ENCODE measurements around the gene UBN2.

Gene UBN2

DNA sequence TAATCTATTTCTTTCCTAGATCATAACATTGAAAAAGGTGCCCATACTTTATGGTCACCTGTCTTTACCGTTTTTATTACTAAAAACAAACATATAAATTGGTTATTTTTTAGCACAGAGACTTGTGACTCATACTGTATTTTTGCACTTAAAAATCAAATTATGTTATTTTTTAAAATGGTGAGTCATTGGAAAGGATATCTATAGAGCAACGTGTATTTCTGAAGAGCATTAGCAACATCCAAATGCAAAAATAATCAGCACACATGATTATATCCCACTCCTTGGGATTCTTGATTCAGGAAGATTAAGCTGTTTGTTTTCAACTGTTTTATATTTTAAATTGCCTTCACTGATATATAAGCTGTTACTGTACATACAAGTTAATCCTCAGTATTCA lies 69.4 kb downstream of the UBN2 start:
- H4K20me1 ChIP-seq (ENCODE audit: low read depth, low read length) = no peaks in the 10 kb centered on the region
- H3K27ac ChIP-seq (ENCODE audit: low read depth, low read length) = no peak overlapping the region
- no peak overlapping the region for H3K4me2 ChIP-seq (ENCODE audit: low read depth, low read length, poor library complexity, severe bottlenecking)
- H3K79me2 ChIP-seq (ENCODE audit: insufficient read depth, low read length) = no peaks in the 10 kb centered on the region
- H3K36me3 ChIP-seq (ENCODE audit: low read length) = no peaks in the 10 kb centered on the region
- H3F3A ChIP-seq (ENCODE audit: insufficient read depth) = no peaks in the 10 kb centered on the region
- no peaks in the 10 kb centered on the region for H3K9me3 ChIP-seq (ENCODE audit: insufficient read depth, low read length)
- TF ChIP-seq, protein P1, sequence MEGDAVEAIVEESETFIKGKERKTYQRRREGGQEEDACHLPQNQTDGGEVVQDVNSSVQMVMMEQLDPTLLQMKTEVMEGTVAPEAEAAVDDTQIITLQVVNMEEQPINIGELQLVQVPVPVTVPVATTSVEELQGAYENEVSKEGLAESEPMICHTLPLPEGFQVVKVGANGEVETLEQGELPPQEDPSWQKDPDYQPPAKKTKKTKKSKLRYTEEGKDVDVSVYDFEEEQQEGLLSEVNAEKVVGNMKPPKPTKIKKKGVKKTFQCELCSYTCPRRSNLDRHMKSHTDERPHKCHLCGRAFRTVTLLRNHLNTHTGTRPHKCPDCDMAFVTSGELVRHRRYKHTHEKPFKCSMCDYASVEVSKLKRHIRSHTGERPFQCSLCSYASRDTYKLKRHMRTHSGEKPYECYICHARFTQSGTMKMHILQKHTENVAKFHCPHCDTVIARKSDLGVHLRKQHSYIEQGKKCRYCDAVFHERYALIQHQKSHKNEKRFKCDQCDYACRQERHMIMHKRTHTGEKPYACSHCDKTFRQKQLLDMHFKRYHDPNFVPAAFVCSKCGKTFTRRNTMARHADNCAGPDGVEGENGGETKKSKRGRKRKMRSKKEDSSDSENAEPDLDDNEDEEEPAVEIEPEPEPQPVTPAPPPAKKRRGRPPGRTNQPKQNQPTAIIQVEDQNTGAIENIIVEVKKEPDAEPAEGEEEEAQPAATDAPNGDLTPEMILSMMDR (IDR thresholded peaks at IDR 0.05; ENCODE audit: insufficient read depth, low read length, poor library complexity, severe bottlenecking) = no peak
- TF ChIP-seq EZH2phosphoT487 (conservative IDR thresholded peaks at IDR 0.05; ENCODE audit: low read length) = no peak
- H3K4me3 ChIP-seq (ENCODE audit: insufficient read depth, low read length, poor library complexity, severe bottlenecking) = no peak overlapping the region
- H2AFZ ChIP-seq (ENCODE audit: low read depth, low read length, severe bottlenecking) = no peak overlapping the region
- H3K9me2 ChIP-seq (replicated peaks; ENCODE audit: insufficient read depth, low read length) = no peaks in the 10 kb centered on the region
- no peaks in the 10 kb centered on the region for H3K27me3 ChIP-seq (ENCODE audit: low read length)
- no peak overlapping the region for H3K9ac ChIP-seq (ENCODE audit: low read length)

DNA sequence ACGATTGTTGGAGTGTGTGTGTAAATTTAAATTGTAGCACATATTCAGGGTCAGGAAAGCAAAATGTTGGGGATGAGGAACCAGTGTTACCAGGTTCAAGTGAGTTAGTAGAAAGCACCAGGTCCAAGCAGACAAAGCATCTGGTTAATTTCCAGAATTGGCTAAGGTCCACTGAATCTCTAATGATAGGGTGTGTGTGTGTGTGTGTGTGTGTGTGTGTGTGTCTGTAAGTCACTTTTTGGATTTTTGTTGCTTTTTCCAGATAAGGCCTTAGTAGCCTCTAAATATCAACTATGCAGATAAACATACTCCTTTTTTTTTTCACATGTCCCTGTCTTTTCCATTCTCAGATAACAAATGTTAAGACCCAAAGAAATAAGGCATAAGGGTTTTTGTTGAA lies 73.5 kb downstream of the UBN2 start:
- no peaks in the 10 kb centered on the region for H4K20me1 ChIP-seq (ENCODE audit: low read depth, low read length)
- H3K9ac ChIP-seq (ENCODE audit: low read length) = no peak overlapping the region
- H3K79me2 ChIP-seq (ENCODE audit: insufficient read depth, low read length) = no peaks in the 10 kb centered on the region
- H3K9me2 ChIP-seq (replicated peaks; ENCODE audit: insufficient read depth, low read length) = no peaks in the 10 kb centered on the region
- TF ChIP-seq, protein P1 (IDR thresholded peaks at IDR 0.05; ENCODE audit: insufficient read depth, low read length, poor library complexity, severe bottlenecking) = no peak
- TF ChIP-seq EZH2phosphoT487 (conservative IDR thresholded peaks at IDR 0.05; ENCODE audit: low read length) = no peak
- H3K9me3 ChIP-seq (ENCODE audit: insufficient read depth, low read length) = no peaks in the 10 kb centered on the region
- no peak overlapping the region for H3K27ac ChIP-seq (ENCODE audit: low read depth, low read length)
- no peak overlapping the region for H3K4me3 ChIP-seq (ENCODE audit: insufficient read depth, low read length, poor library complexity, severe bottlenecking)
- H3K4me2 ChIP-seq (ENCODE audit: low read depth, low read length, poor library complexity, severe bottlenecking) = no peak overlapping the region
- no peaks in the 10 kb centered on the region for H3K27me3 ChIP-seq (ENCODE audit: low read length)
- no peak overlapping the region for H2AFZ ChIP-seq (ENCODE audit: low read depth, low read length, severe bottlenecking)
- H3K36me3 ChIP-seq (ENCODE audit: low read length) = no peaks in the 10 kb centered on the region
- H3F3A ChIP-seq (ENCODE audit: insufficient read depth) = no peaks in the 10 kb centered on the region

DNA sequence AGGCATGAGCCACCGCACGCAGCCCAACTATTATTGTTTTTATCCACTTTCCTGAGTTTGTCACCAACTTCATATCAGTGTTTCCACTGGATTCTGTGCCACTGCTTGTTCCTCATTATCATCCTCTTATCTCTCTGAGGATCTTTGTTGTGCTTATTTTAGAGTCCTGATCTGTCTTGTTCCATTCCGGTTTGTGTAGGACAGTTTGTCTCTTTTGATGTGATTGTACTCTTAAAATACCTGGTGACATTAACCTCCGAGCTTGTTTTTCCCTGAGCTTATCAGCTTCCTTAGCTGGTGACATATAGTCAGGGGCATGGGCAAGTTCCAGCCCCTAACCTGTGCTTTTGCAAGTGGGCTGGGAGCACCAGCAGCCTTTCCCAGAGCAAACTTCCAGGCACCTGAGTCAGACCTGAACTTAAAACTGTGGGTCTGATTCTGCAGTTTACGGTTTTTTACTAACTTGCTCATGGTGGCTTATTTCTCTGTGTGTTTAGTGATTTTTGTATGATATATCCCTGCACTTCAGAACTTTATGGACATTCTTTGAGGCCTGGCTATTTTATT lies 87.0 kb downstream of the UBN2 start:
- H3K36me3 ChIP-seq (ENCODE audit: low read length) = no peaks in the 10 kb centered on the region
- H4K20me1 ChIP-seq (ENCODE audit: low read depth, low read length) = no peaks in the 10 kb centered on the region
- H3K9ac ChIP-seq (ENCODE audit: low read length) = no peak overlapping the region
- H3K9me3 ChIP-seq (ENCODE audit: insufficient read depth, low read length) = no peaks in the 10 kb centered on the region
- H3K4me2 ChIP-seq (ENCODE audit: low read depth, low read length, poor library complexity, severe bottlenecking) = no peak overlapping the region
- H2AFZ ChIP-seq (ENCODE audit: low read depth, low read length, severe bottlenecking) = no peak overlapping the region
- no peak overlapping the region for H3K4me3 ChIP-seq (ENCODE audit: insufficient read depth, low read length, poor library complexity, severe bottlenecking)
- H3K9me2 ChIP-seq (replicated peaks; ENCODE audit: insufficient read depth, low read length) = no peaks in the 10 kb centered on the region
- H3K79me2 ChIP-seq (ENCODE audit: insufficient read depth, low read length) = no peaks in the 10 kb centered on the region
- H3K27me3 ChIP-seq (ENCODE audit: low read length) = no peaks in the 10 kb centered on the region
- no peaks in the 10 kb centered on the region for H3F3A ChIP-seq (ENCODE audit: insufficient read depth)
- H3K27ac ChIP-seq (ENCODE audit: low read depth, low read length) = no peak overlapping the region
- TF ChIP-seq, protein P1 (IDR thresholded peaks at IDR 0.05; ENCODE audit: insufficient read depth, low read length, poor library complexity, severe bottlenecking) = no peak
- TF ChIP-seq EZH2phosphoT487 (conservative IDR thresholded peaks at IDR 0.05; ENCODE audit: low read length) = no peak

Data from SU-DHL-6 (cell line).